Measurements from ENCODE around the gene DNAH2.

- TF ChIP-seq YY1 (IDR thresholded peaks at IDR 0.05; ENCODE audit: insufficient read depth, insufficient read length) (no peak), ZNF274 (IDR thresholded peaks at IDR 0.05; ENCODE audit: low read depth, low read length) (no peak)
Measured at GRCh38 chr17:7882629-7883028, 165.1 kb downstream of the DNAH2 start.

Measured in NT2/D1 (cell line).